GM23338 (cell line): ENCODE results near the gene GRN. TPM values are rescaled to one million over a fixed set of nuclear protein-coding genes. Genes with fewer than 3 reads are reported as not detected.

ENCODE experiments used
- ATAC-seq: fragments of 200-7000 bp; cut with Tn5 transposase; 3 replicates; pipeline ENCODE4 v1.9.1; 2020
- DNase-seq: peaks from one replicate; pipeline ENCODE4 v3.0.0-alpha.2; 2015; ENCODE audit warnings: low spot score
- H2AFZ ChIP-seq: fragments of 200-600 bp; sonication (generic); 2 replicates; pipeline ENCODE4 v1.8.0; 2016; ENCODE audit warnings: antibody characterized with exemption, mild to moderate bottlenecking, moderate library complexity
- H3F3A ChIP-seq: fragments of 200-600 bp; sonication (generic); replicated peaks from 2 replicates; pipeline ENCODE4 v1.8.0; 2017; ENCODE audit warnings: antibody characterized with exemption, mixed run types, low read depth
- H3K27ac ChIP-seq: fragments of 200-600 bp; sonication (generic); 2 replicates; pipeline ENCODE4 v1.6.1; 2016; ENCODE audit warnings: low read depth
- H3K27me3 ChIP-seq: fragments of 200-600 bp; sonication (generic); 2 replicates; pipeline ENCODE4 v1.8.0; 2016; ENCODE audit warnings: mild to moderate bottlenecking, mixed run types, moderate library complexity; ENCODE audit not compliant: insufficient read depth
- H3K36me3 ChIP-seq: fragments of 200-600 bp; sonication (generic); 2 replicates; pipeline ENCODE4 v1.8.0; 2016; ENCODE audit warnings: mild to moderate bottlenecking; ENCODE audit not compliant: insufficient read depth
- H3K4me1 ChIP-seq: fragments of 200-600 bp; sonication (generic); 2 replicates; pipeline ENCODE4 v1.8.0; 2016; ENCODE audit warnings: mild to moderate bottlenecking, moderate library complexity; ENCODE audit not compliant: insufficient read depth
- H3K4me2 ChIP-seq: fragments of 200-600 bp; sonication (generic); 2 replicates; pipeline ENCODE4 v1.7.1; 2017; ENCODE audit warnings: mixed run types
- H3K4me3 ChIP-seq: fragments of 200-600 bp; sonication (generic); 2 replicates; pipeline ENCODE4 v1.6.1; 2016; ENCODE audit warnings: mixed run types
- H3K79me2 ChIP-seq: fragments of 200-600 bp; sonication (generic); replicated peaks from 2 replicates; pipeline ENCODE4 v1.8.0; 2017; ENCODE audit warnings: mild to moderate bottlenecking; ENCODE audit not compliant: insufficient read depth
- H3K9me2 ChIP-seq: fragments of 200-600 bp; sonication (generic); 2 replicates; pipeline ENCODE4 v1.8.0; 2017; ENCODE audit not compliant: insufficient read depth
- H4K20me1 ChIP-seq: fragments of 200-600 bp; sonication (generic); replicated peaks from 2 replicates; pipeline ENCODE4 v1.8.0; 2017; ENCODE audit warnings: mild to moderate bottlenecking; ENCODE audit not compliant: insufficient read depth
- H3K27ac Mint-ChIP-seq: 2 replicates; pipeline ENCODE4 v1.8.0; 2020; ENCODE audit warnings: inconsistent platforms, mild to moderate bottlenecking, moderate library complexity, mixed read lengths
- H3K27me3 Mint-ChIP-seq: 3 replicates; pipeline ENCODE4 v1.8.0; 2022; ENCODE audit warnings: low read depth, mild to moderate bottlenecking, moderate library complexity, mixed read lengths, inconsistent platforms; ENCODE audit not compliant: insufficient read depth, poor library complexity
- H3K36me3 Mint-ChIP-seq: 3 replicates; pipeline ENCODE4 v1.8.0; 2021; ENCODE audit warnings: low read depth, mild to moderate bottlenecking, inconsistent platforms, moderate library complexity, mixed read lengths
- H3K4me1 Mint-ChIP-seq: 3 replicates; pipeline ENCODE4 v1.8.0; 2020; ENCODE audit warnings: mild to moderate bottlenecking, inconsistent platforms, mixed read lengths
- H3K4me3 Mint-ChIP-seq: 3 replicates; pipeline ENCODE4 v1.8.0; 2021; ENCODE audit warnings: moderate library complexity, mild to moderate bottlenecking, inconsistent platforms, mixed read lengths
- H3K9me3 Mint-ChIP-seq: 3 replicates; pipeline ENCODE4 v1.8.0; 2020; ENCODE audit warnings: moderate library complexity, mild to moderate bottlenecking, inconsistent platforms, mixed read lengths
- ETS1 ChIP-seq: IDR thresholded peaks from 2 replicates; pipeline ENCODE4 v1.6.1; 2016; ENCODE audit warnings: antibody characterized with exemption
- JUNB ChIP-seq: IDR thresholded peaks from one replicate; pipeline ENCODE4 v1.6.1; 2016; ENCODE audit warnings: antibody characterized with exemption; ENCODE audit not compliant: unreplicated experiment
- NANOG ChIP-seq: IDR thresholded peaks from 2 replicates; pipeline ENCODE4 v1.6.1; 2016; ENCODE audit warnings: antibody characterized with exemption, borderline replicate concordance
- STAT1 ChIP-seq: IDR thresholded peaks from one replicate; pipeline ENCODE4 v1.6.1; 2016; ENCODE audit warnings: antibody characterized with exemption; ENCODE audit not compliant: unreplicated experiment
- ZNF114 ChIP-seq: fragments of 250-450 bp; sonication (Bioruptor Pico); IDR thresholded peaks from 2 replicates; pipeline ENCODE4 v1.5.0; 2020; ENCODE audit warnings: mild to moderate bottlenecking, moderate library complexity
- ZNF331 ChIP-seq: fragments of 250-450 bp; sonication (Bioruptor Pico); IDR thresholded peaks from 2 replicates; pipeline ENCODE4 v1.5.0; 2020; ENCODE audit warnings: low read depth, mild to moderate bottlenecking, moderate library complexity
- polyA plus RNA-seq: library from polyadenylated mRNA; unstranded; fragments of >200 nt; fragmentation: Nextera tagmentation; extraction: Ambion mirVana; gene quantifications from 2 replicates; pipeline ENCODE4 v1.2.1, GENCODE V29; 2016
- total RNA-seq: library from RNA; depleted of rRNA; stranded (reverse); fragments of >200 nt; shearing (Covaris generic); gene quantifications from 2 replicates; pipeline ENCODE4 v1.2.3, GENCODE V29; 2014
- TF ChIP-seq, protein P1 (sequence below): IDR thresholded peaks from one replicate; pipeline ENCODE4 v1.6.1; 2018; ENCODE audit warnings: antibody characterized with exemption; ENCODE audit not compliant: unreplicated experiment
- TF ChIP-seq, protein P2 (sequence below), 2 experiments: fragments of 200-600 bp in 1 of 2; sonication (generic) in 1 of 2; conservative IDR thresholded peaks; 2 replicates each; pipeline versions ENCODE4 v1.5.1 to v1.6.1; 2016 to 2017; ENCODE audit warnings: antibody characterized with exemption in 2 of 2, low read depth in 2 of 2, mild to moderate bottlenecking in 2 of 2, moderate library complexity in 1 of 2

GRN gene
- total and polyA plus RNA-seq, 2 experiments from 2014 or later = 101 to 216 TPM

DNA sequence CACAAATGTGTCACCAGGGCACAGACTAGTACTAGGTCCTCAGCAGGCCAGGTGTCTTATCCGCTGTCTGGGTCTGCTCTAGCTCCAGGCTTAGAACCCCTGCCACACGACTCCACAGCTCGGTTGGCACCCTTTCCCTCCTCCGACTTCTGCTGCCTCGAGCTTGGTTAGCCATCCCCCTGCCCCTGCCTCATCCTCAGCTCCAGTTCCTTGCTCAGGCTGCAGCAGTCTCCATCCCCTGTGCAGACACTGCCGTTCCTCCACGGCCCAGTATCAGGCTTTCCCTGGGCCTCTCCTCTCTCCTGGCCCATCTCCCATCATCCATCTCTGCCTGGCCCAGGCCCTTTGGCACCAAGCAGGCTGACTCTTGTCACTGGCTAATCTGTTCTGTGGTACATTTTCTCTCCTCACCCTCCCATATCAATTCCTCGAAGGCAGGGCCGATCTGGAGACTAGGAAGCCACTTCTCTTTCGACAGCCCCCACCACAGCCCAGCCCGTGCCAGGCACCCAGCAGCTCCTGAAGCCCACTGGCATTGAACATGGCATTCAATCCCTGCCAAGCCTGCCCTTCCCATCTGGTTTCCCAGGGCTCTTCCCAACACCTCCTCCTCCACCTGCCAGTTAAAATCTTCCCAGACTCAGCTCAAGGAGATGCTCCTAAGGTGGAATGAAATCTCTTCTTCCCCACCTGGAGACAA is 1.4 kb upstream of the GRN start (continued):
- TF ChIP-seq, protein P1, sequence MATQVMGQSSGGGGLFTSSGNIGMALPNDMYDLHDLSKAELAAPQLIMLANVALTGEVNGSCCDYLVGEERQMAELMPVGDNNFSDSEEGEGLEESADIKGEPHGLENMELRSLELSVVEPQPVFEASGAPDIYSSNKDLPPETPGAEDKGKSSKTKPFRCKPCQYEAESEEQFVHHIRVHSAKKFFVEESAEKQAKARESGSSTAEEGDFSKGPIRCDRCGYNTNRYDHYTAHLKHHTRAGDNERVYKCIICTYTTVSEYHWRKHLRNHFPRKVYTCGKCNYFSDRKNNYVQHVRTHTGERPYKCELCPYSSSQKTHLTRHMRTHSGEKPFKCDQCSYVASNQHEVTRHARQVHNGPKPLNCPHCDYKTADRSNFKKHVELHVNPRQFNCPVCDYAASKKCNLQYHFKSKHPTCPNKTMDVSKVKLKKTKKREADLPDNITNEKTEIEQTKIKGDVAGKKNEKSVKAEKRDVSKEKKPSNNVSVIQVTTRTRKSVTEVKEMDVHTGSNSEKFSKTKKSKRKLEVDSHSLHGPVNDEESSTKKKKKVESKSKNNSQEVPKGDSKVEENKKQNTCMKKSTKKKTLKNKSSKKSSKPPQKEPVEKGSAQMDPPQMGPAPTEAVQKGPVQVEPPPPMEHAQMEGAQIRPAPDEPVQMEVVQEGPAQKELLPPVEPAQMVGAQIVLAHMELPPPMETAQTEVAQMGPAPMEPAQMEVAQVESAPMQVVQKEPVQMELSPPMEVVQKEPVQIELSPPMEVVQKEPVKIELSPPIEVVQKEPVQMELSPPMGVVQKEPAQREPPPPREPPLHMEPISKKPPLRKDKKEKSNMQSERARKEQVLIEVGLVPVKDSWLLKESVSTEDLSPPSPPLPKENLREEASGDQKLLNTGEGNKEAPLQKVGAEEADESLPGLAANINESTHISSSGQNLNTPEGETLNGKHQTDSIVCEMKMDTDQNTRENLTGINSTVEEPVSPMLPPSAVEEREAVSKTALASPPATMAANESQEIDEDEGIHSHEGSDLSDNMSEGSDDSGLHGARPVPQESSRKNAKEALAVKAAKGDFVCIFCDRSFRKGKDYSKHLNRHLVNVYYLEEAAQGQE = no peak
- TF ChIP-seq, protein P2, sequence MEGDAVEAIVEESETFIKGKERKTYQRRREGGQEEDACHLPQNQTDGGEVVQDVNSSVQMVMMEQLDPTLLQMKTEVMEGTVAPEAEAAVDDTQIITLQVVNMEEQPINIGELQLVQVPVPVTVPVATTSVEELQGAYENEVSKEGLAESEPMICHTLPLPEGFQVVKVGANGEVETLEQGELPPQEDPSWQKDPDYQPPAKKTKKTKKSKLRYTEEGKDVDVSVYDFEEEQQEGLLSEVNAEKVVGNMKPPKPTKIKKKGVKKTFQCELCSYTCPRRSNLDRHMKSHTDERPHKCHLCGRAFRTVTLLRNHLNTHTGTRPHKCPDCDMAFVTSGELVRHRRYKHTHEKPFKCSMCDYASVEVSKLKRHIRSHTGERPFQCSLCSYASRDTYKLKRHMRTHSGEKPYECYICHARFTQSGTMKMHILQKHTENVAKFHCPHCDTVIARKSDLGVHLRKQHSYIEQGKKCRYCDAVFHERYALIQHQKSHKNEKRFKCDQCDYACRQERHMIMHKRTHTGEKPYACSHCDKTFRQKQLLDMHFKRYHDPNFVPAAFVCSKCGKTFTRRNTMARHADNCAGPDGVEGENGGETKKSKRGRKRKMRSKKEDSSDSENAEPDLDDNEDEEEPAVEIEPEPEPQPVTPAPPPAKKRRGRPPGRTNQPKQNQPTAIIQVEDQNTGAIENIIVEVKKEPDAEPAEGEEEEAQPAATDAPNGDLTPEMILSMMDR (conservative IDR thresholded peaks at IDR 0.05; ENCODE audit: low read depth in 2 of 2) = no peak
- no peak for TF ChIP-seq STAT1
- TF ChIP-seq ETS1 = no peak
- TF ChIP-seq ZNF114 (CRISPR knock-in tag) = no peak
- no peak for TF ChIP-seq JUNB

DNA sequence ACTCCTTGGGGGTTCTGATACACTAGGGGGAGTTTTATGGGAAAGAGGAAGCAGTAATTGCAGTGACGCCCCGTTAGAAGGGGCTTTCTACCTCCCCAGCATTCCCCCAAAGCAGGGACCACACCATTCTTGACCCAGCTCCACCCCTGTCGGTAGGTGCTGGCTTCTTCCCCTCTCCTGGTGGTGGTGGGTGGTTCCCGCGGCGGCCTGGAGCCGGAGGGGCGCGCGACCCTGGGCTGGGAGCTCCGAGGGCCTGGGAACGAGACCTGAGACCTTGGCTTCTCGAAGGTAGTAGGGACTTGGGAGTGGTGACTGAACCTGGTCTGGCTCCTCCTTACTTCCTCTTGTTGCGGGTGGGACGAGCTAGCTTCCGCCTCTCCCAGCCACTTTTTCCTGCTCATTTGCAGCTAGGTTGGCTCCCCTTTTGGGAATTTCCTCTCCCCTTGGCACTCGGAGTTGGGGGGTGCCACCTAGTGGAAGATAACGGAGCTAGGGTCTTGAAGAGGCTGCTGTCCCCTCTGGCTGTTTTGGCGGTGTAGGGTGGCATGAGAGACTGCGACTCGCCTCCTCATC is 438 bp downstream of the GRN start:
- H3K27ac ChIP-seq = no peak overlapping the region
- H3K36me3 Mint-ChIP-seq = no peaks in the 10 kb centered on the region
- H3F3A ChIP-seq = no peaks in the 10 kb centered on the region
- no peaks in the 10 kb centered on the region for H4K20me1 ChIP-seq
- H3K9me3 Mint-ChIP-seq = peaks cover 3% of the 10 kb centered on the region; the same call in 1 of the 3 replicates
- DNase-seq (peak; percentile 92), ATAC-seq (peak; percentile 70)
- H3K27ac Mint-ChIP-seq = peak overlapping the region; percentile 95
- H3K4me1 ChIP-seq = peaks cover 4% of the 10 kb centered on the region; the same call in 1 of the 2 replicates
- TF ChIP-seq, protein P2 (conservative IDR thresholded peaks at IDR 0.05; ENCODE audit: low read depth in 2 of 2) = peak; percentile 72 to 93
- TF ChIP-seq ZNF331 (CRISPR knock-in tag) = no peak
- no peak for TF ChIP-seq ETS1
- TF ChIP-seq NANOG = no peak
- no peaks in the 10 kb centered on the region for H3K9me2 ChIP-seq
- peaks cover 13% of the 10 kb centered on the region for H3K27me3 Mint-ChIP-seq
- peak overlapping the region; percentile 93 for H3K4me3 Mint-ChIP-seq
- no peaks in the 10 kb centered on the region for H3K27me3 ChIP-seq
- H3K4me2 ChIP-seq = peak overlapping the region; percentile 93
- peak overlapping the region; percentile 63 for H3K4me3 ChIP-seq
- no peaks in the 10 kb centered on the region for H3K36me3 ChIP-seq
- H2AFZ ChIP-seq = no peak overlapping the region
- peaks cover 8% of the 10 kb centered on the region; the same call in 2 of the 3 replicates for H3K4me1 Mint-ChIP-seq
- peaks cover 4% of the 10 kb centered on the region; the same call in 1 of the 2 replicates for H3K79me2 ChIP-seq
